CD8-positive, alpha-beta memory T cell (primary cell): Measurements from ENCODE around the gene GSTM1. TPM values are rescaled to one million over a fixed set of nuclear protein-coding genes. Genes with fewer than 3 reads are reported as not detected.
"Not testable (repeated sequence)": the region's sequence is repeated elsewhere in the genome, so short reads cannot be mapped to it uniquely, and the experiment has no call there.

ENCODE experiments used
- CTCF ChIA-PET: fragments of 350-600 bp; sonication (Branson Sonifier 250); formaldehyde crosslinking; loops from one replicate; lab custom pipeline; 2021; ENCODE audit warnings: antibody characterized with exemption; lab: Charles Lee
- POLR2A ChIA-PET: fragments of 350-600 bp; sonication (Branson Sonifier 250); formaldehyde crosslinking; loops from one replicate; lab custom pipeline; 2021; ENCODE audit warnings: antibody characterized with exemption; lab: Charles Lee
- DNase-seq, 5 donors: peaks; one replicate each; pipeline versions ENCODE4 v3.0.0 to v3.0.0-alpha.2; 2020 to 2022; ENCODE audit warnings: mixed read lengths in 1 of 5
- H3K27ac ChIP-seq: one replicate; pipeline ENCODE4 v1.7.0; 2013; ENCODE audit warnings: low read depth, mild to moderate bottlenecking, low read length, moderate library complexity
- H3K27me3 ChIP-seq: 2 replicates; pipeline ENCODE4 v1.7.0; 2013; ENCODE audit warnings: low read length, mild to moderate bottlenecking; ENCODE audit not compliant: insufficient read depth, poor library complexity, severe bottlenecking
- H3K36me3 ChIP-seq: 2 replicates; pipeline ENCODE4 v1.7.0; 2013; ENCODE audit warnings: mild to moderate bottlenecking, low read length, moderate library complexity; ENCODE audit not compliant: insufficient read depth
- H3K4me1 ChIP-seq: 2 replicates; pipeline ENCODE4 v1.7.0; 2013; ENCODE audit warnings: mild to moderate bottlenecking, low read length, moderate library complexity; ENCODE audit not compliant: insufficient read depth
- H3K4me3 ChIP-seq: 2 replicates; pipeline ENCODE4 v1.7.0; 2013; ENCODE audit warnings: mild to moderate bottlenecking, low read length
- H3K9me3 ChIP-seq: 2 replicates; pipeline ENCODE4 v1.7.0; 2013; ENCODE audit warnings: mild to moderate bottlenecking, low read length
- H3K27ac Mint-ChIP-seq, 8 donors: one replicate each; pipeline ENCODE4 v1.8.0; 2020 to 2021; ENCODE audit warnings: mixed read lengths in 8 of 8, mild to moderate bottlenecking in 6 of 8, inconsistent platforms in 3 of 8, moderate library complexity in 3 of 8
- H3K27me3 Mint-ChIP-seq, 2 donors: one replicate each; pipeline ENCODE4 v1.8.0; 2020 to 2021; ENCODE audit warnings: mixed read lengths in 2 of 2, mild to moderate bottlenecking in 1 of 2, moderate library complexity in 1 of 2
- H3K36me3 Mint-ChIP-seq, 3 donors: one replicate each; pipeline ENCODE4 v1.8.0; 2020 to 2021; ENCODE audit warnings: mixed read lengths in 3 of 3, inconsistent platforms in 1 of 3, mild to moderate bottlenecking in 1 of 3
- H3K4me1 Mint-ChIP-seq, 3 donors: one replicate each; pipeline ENCODE4 v1.8.0; 2020 to 2021; ENCODE audit warnings: mixed read lengths in 3 of 3, inconsistent platforms in 1 of 3, mild to moderate bottlenecking in 1 of 3
- H3K4me3 Mint-ChIP-seq, 7 donors: one replicate each; pipeline ENCODE4 v1.8.0; 2020 to 2021; ENCODE audit warnings: mixed read lengths in 7 of 7, mild to moderate bottlenecking in 6 of 7, moderate library complexity in 4 of 7, inconsistent platforms in 2 of 7
- H3K9me3 Mint-ChIP-seq, 5 donors: one replicate each; pipeline ENCODE4 v1.8.0; 2020 to 2022; ENCODE audit warnings: mixed read lengths in 5 of 5, mild to moderate bottlenecking in 3 of 5, moderate library complexity in 2 of 5, inconsistent platforms in 1 of 5
- polyA plus RNA-seq: library from polyadenylated mRNA; unstranded; fragments of 300-500 nt; fragmentation: Illumina TruSeq; gene quantifications from one replicate; pipeline ENCODE4 v1.2.3, GENCODE V29; 2021
- total RNA-seq, 2 experiments: library from RNA; stranded (reverse); gene quantifications; one replicate each; pipeline ENCODE4 v1.2.3, GENCODE V29; 2021

Gene GSTM1
- total and polyA plus RNA-seq, 3 experiments from 2014 or later, result not detected

GRCh38 chr1:109671067-109671466 is 16.6 kb upstream of the GSTM1 start:
- no peaks in the 10 kb centered on the region for H3K36me3 ChIP-seq
- CTCF ChIA-PET, result interaction anchor here (0.9 to 1.6 kb wide), 5 partner anchors 10 to 105 kb away, joined by 3 to 5 read pairs (median 4); no protein-coding TSS in a partner anchor
- POLR2A ChIA-PET, result interaction anchor here (0.6 kb wide), 1 partner anchor 149 kb away, joined by 4 read pairs; no protein-coding TSS in a partner anchor
- peaks cover 16 to 30% (median 25%) of the 10 kb centered on the region in 3 donors for H3K4me1 Mint-ChIP-seq
- no peak overlapping the region for H3K4me3 ChIP-seq
- DNase-seq, result no peak
- no peaks in the 10 kb centered on the region for H3K9me3 Mint-ChIP-seq
- H3K27me3 ChIP-seq, result no peaks in the 10 kb centered on the region
- H3K9me3 ChIP-seq, result no peaks in the 10 kb centered on the region
- H3K4me3 Mint-ChIP-seq, result no peak overlapping the region
- peak overlapping the region in 1 of 8 donors; percentile 24 for H3K27ac Mint-ChIP-seq
- H3K27ac ChIP-seq, result no peak overlapping the region
- peaks cover 1 to 7% of the 10 kb centered on the region in 2 donors for H3K27me3 Mint-ChIP-seq
- H3K4me1 ChIP-seq, result peaks cover 4% of the 10 kb centered on the region
- H3K36me3 Mint-ChIP-seq, result no peaks in the 10 kb centered on the region

- CTCF ChIA-PET, H3K27me3 ChIP-seq, H3K4me1 ChIP-seq, H3K36me3 ChIP-seq, H3K27me3 Mint-ChIP-seq, DNase-seq, H3K27ac Mint-ChIP-seq, H3K4me3 ChIP-seq, H3K27ac ChIP-seq, H3K36me3 Mint-ChIP-seq, H3K9me3 Mint-ChIP-seq, H3K9me3 ChIP-seq, POLR2A ChIA-PET, H3K4me3 Mint-ChIP-seq: not testable (repeated sequence)
- peaks cover 12 to 19% (median 14%) of the 10 kb centered on the region in 3 donors for H3K4me1 Mint-ChIP-seq
Observed at GRCh38 chr1:109673861-109674260, 13.8 kb upstream of the GSTM1 start.

GRCh38 chr1:109676683-109677381 is 10.8 kb upstream of the GSTM1 start:
- H3K36me3 Mint-ChIP-seq, H3K27me3 Mint-ChIP-seq, DNase-seq, H3K9me3 ChIP-seq, H3K27ac ChIP-seq, H3K9me3 Mint-ChIP-seq, POLR2A ChIA-PET, H3K36me3 ChIP-seq, H3K4me1 Mint-ChIP-seq, H3K4me1 ChIP-seq, H3K4me3 Mint-ChIP-seq, H3K4me3 ChIP-seq, H3K27me3 ChIP-seq, H3K27ac Mint-ChIP-seq: not testable (repeated sequence)
- CTCF ChIA-PET, result interaction anchor here (0.8 to 1.5 kb wide), 2 partner anchors 37 to 131 kb away, joined by 3 read pairs; no protein-coding TSS in a partner anchor

- H3K27ac ChIP-seq, result no peak overlapping the region
- no peak overlapping the region for H3K27ac Mint-ChIP-seq
- no peaks in the 10 kb centered on the region for H3K27me3 Mint-ChIP-seq
- H3K4me3 ChIP-seq, result no peak overlapping the region
- no peaks in the 10 kb centered on the region for H3K9me3 ChIP-seq
- H3K36me3 Mint-ChIP-seq, result no peaks in the 10 kb centered on the region
- no peaks in the 10 kb centered on the region for H3K9me3 Mint-ChIP-seq
- no peaks in the 10 kb centered on the region for H3K36me3 ChIP-seq
- no peaks in the 10 kb centered on the region for H3K4me1 ChIP-seq
- H3K4me3 Mint-ChIP-seq, result no peak overlapping the region
- POLR2A ChIA-PET, result no interaction called here
- H3K4me1 Mint-ChIP-seq, result no peaks in the 10 kb centered on the region
- no peaks in the 10 kb centered on the region for H3K27me3 ChIP-seq
- CTCF ChIA-PET, result interaction anchor here (0.8 to 1.5 kb wide), 2 partner anchors 38 to 131 kb away, joined by 3 read pairs; no protein-coding TSS in a partner anchor
- no peak for DNase-seq
Observed at GRCh38 chr1:109677459-109677858, 10.2 kb upstream of the GSTM1 start.

GRCh38 chr1:109678637-109679036 is 9.0 kb upstream of the GSTM1 start:
- H3K36me3 ChIP-seq, DNase-seq, H3K4me1 Mint-ChIP-seq, H3K9me3 ChIP-seq, H3K4me3 ChIP-seq, H3K27ac ChIP-seq, H3K27me3 Mint-ChIP-seq, H3K4me1 ChIP-seq, H3K27ac Mint-ChIP-seq, H3K9me3 Mint-ChIP-seq, H3K36me3 Mint-ChIP-seq, POLR2A ChIA-PET, H3K4me3 Mint-ChIP-seq, CTCF ChIA-PET, H3K27me3 ChIP-seq: not testable (repeated sequence)

GRCh38 chr1:109684777-109685176 is 2.8 kb upstream of the GSTM1 start:
- CTCF ChIA-PET, H3K27me3 ChIP-seq, H3K27ac ChIP-seq, DNase-seq, POLR2A ChIA-PET, H3K27me3 Mint-ChIP-seq, H3K36me3 ChIP-seq, H3K4me1 ChIP-seq, H3K27ac Mint-ChIP-seq, H3K9me3 Mint-ChIP-seq, H3K36me3 Mint-ChIP-seq, H3K9me3 ChIP-seq, H3K4me3 ChIP-seq: not testable (repeated sequence)
- peak overlapping the region in 1 of 7 donors; percentile 27 for H3K4me3 Mint-ChIP-seq
- peaks cover 0 to 12% (median 0%) of the 10 kb centered on the region in 3 donors for H3K4me1 Mint-ChIP-seq

GRCh38 chr1:109685399-109685798 is 2.2 kb upstream of the GSTM1 start:
- not testable (repeated sequence) for H3K4me3 Mint-ChIP-seq
- peaks cover 0 to 12% (median 0%) of the 10 kb centered on the region in 3 donors for H3K4me1 Mint-ChIP-seq

GRCh38 chr1:109685890-109686289 is 1.7 kb upstream of the GSTM1 start:
- POLR2A ChIA-PET, H3K27me3 ChIP-seq, H3K4me3 ChIP-seq, H3K27ac Mint-ChIP-seq, H3K4me1 ChIP-seq, H3K4me3 Mint-ChIP-seq, H3K9me3 Mint-ChIP-seq, H3K27me3 Mint-ChIP-seq, H3K9me3 ChIP-seq, H3K36me3 Mint-ChIP-seq, H3K36me3 ChIP-seq, H3K27ac ChIP-seq, CTCF ChIA-PET, DNase-seq: not testable (repeated sequence)
- peaks cover 0 to 12% (median 0%) of the 10 kb centered on the region in 3 donors for H3K4me1 Mint-ChIP-seq

More at GRCh38 chr1:109685399-109685798, 2.2 kb upstream of the GSTM1 start:
- H3K4me1 ChIP-seq, POLR2A ChIA-PET, H3K27me3 ChIP-seq, H3K27ac Mint-ChIP-seq, H3K27ac ChIP-seq, CTCF ChIA-PET, H3K4me3 ChIP-seq, H3K27me3 Mint-ChIP-seq, H3K36me3 Mint-ChIP-seq, DNase-seq, H3K36me3 ChIP-seq, H3K9me3 Mint-ChIP-seq, H3K9me3 ChIP-seq: not testable (repeated sequence)
